SK-MEL-5 (cell line): ENCODE data around the gene SNCG. TPM values are rescaled to one million over a fixed set of nuclear protein-coding genes. Genes with fewer than 3 reads are reported as not detected.
"Not testable (repeated sequence)": the region's sequence is repeated elsewhere in the genome, so short reads cannot be mapped to it uniquely, and the experiment has no call there.

Source experiments
- DNase-seq: peaks from one replicate; pipeline ENCODE4 v3.0.0-alpha.2; 2016; ENCODE audit warnings: low read depth, low spot score
- in situ Hi-C: cut with HindIII; loops from 2 replicates; pipeline ENCODE4 v1.10.0; 2016; ENCODE audit warnings: low sequenced_read_pairs, high pct_unique_total_duplicates, low pct_unique_long_range_greater_than_20kb
- total RNA-seq: library from RNA; depleted of rRNA; stranded (reverse); fragments of >200 nt; shearing (Covaris generic); gene quantifications from 2 replicates; pipeline ENCODE4 v1.2.3, GENCODE V29; 2014

Gene SNCG
- total RNA-seq, 1 experiment from 2014 or later = not detected

DNA sequence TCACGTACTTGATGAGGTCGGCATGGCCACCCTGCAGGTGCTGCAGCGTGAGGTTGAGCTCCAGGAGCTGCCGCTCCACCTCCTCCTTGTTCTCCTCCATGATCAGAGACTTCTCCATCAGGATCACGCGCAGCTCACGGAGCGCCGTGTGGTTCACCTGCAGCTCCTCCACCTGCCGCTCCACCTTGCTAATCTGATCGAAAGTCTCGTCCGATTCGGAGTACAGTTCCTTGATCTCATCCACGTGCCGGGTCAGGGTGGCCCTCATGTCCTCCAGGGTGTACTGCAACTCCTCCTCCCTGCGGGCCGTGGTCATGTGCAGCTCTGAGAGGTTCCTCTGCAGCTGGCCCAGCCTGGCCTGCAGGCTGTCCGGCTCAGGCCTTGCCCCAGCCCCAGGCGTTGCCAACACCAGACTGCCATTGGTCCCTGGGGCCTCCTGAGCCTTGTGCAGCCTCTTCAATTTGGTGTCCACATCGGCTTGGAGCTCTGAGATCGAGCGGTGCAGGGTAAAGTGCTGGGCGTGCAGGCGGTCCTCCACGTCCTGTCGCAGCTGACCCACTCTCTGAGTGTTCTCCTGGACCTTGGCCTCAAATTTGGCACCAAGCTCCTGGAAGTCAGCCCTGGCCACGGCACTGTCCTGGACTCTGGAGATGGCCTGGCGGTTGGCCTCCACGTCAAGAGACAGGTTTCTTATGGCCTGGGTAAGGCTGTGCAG, 14.9 kb upstream of the SNCG start:
- no peak for DNase-seq
- in situ Hi-C loops = no loop called here

DNA sequence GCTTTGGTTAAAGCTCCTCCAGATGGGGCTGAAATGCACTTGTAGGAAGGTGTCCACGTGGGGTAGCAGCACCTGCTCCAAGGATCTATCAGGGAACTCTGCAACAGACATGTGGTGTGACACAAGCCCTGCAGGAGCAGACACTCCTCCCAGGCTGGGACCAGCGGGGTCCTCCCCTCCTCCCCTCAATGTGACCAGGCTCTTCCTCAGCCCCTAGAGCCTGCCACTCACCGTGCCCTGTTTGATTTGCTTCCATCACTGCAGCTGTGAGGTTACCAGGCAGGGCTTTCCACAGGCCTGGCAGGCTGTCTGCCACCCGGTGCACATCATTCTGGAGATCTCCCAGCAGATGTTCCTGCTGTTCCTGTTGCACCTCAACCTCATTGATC, 14.4 kb upstream of the SNCG start:
- in situ Hi-C loops = no loop called here
- no peak for DNase-seq

DNA sequence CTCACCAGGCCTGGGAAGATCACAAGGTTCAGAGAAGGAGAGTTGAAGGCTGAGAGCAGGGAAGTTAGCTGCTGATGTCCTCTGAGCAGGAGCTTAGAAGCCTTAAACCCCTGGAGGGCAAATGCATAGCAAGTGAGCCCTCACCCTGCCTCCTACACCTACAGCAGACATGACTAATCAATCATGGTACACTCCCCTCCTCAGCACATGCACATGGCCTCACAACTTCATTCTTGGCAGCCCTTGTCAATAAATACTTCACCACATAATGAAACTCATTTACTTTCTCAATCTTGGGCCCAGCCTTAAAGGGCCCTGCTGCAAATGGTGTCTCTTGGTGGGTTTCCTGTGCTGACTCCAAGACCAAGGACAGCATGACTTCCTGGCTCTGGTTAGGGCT, 13.9 kb upstream of the SNCG start:
- in situ Hi-C loops = no loop called here
- no peak for DNase-seq

DNA sequence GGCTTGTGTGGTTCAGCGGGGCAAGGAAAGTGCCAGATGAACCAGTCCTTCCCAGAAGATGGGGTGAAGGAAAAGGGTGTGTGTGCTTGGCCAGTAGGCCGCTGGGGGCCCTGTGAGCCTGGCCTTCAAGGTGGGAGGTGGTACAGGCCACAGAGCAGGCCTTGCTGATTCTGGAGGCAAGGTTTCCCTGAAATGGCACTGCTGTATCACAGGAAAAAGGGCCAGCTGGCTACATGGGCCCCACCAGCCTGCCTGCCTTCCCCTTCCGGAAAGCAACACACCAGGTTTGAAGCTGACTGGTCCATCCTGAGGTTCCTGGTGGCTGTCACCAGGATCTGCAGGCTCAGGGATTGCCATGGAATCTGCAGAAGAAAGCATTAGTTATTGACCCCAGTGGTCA, 13.5 kb upstream of the SNCG start:
- in situ Hi-C loops = no loop called here
- no peak for DNase-seq

DNA sequence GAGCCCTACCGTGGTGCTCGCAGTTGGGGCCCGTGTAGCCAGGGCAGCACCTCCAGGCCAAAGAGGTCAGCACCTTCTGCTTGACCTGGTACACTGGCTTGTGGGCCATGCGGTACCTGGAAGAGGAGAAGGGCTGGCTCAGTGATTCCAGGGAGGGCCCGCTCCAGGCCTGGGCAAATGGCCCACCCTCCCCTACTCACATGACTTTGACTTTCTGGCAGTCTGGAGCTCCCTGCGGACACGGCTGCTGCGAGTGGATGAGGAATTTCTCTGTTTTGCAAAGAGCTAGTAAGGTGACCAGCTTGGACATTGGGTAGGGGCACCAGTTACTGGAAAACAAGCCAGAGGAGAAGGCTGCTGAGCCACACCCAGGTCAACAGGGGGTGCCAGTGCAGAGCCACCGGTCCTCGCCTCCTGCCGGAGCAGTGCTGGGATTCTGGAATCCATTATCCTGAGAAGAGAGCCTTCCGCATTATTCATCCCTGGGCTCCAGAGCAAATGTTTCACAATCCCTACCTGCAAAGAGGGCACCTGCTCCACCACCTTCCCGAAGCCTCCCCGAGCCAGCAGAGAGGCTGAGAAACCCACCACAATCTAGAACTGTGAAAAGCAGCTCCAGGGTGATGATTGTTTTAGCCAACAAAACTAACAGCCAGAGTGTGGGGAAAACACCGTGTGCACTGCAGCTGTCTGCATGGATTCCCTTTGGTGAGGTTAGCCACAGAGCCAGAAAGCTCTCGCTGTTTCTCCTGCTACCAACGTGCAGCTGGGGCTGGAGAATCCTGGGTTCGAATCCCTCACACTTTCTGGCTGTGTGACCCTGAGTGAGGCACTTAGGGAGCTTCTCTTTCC, 12.8 kb upstream of the SNCG start:
- peak; percentile 38 for DNase-seq
- in situ Hi-C loops = no loop called here

DNA sequence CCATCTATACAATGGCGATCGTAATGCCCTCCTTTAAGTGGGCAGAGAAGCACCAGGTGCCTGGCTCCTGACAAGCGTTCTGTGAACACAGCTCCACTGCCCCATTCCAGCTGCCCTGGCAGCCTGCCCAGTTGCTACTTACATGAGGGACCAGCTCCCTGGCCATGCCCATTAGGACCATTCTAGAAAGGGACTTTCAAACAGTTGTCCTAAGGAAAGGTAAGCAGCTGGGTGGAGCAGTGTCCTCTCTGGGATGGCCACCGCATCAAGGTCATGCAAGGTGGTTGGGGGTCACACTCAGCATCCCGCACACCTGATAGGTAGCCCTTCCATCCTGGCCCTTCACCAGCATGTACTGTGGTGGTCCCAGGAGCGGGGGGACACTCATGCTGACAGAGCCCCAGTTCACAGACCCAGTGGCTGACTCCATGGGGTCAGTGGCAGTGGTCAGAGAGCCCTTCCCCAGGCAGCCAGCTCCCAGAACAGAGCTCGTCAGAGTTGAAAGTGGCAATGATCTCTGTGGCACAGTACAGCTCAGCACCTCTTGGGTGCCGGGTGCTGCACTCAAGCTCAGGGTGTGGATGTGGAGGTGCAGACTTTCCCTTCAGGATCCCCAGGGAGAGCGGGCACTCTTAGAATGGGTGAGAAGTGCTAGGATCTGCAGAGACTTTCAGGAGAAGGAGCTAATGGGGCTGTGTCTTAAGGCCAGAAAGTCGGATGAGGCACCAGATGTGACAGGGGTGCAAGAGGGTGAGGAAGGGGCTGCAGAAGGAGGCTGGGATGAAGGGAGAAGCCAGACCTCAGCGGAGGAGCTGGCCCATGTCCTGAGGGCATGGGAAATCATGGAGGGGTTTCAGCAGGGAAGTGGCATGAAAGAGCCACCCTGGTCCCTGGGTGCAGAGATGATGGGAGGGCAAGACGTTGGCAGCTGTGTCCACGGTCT, 11.9 kb upstream of the SNCG start:
- in situ Hi-C loops = no loop called here
- DNase-seq = no peak

DNA sequence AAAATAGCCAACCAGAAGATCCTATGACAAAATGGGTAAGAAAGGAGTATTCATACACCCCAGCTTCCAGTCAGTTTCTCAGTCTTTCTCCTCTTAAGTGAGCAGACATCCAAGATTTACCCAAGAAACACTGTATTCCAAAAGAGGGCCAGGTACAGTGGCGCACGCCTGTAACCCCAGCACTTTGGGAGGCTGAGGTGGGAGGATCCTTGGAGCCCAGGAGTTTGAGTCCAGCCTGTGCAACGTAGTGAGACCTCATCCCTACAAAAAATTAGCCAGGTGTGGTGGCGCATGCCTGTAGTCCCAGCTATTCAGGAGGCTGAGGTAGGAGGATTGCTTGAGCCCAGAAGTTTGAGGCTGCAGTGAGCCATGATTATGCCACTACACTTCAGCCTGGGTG, 10.6 kb upstream of the SNCG start:
- DNase-seq, in situ Hi-C loops: not testable (repeated sequence)

DNA sequence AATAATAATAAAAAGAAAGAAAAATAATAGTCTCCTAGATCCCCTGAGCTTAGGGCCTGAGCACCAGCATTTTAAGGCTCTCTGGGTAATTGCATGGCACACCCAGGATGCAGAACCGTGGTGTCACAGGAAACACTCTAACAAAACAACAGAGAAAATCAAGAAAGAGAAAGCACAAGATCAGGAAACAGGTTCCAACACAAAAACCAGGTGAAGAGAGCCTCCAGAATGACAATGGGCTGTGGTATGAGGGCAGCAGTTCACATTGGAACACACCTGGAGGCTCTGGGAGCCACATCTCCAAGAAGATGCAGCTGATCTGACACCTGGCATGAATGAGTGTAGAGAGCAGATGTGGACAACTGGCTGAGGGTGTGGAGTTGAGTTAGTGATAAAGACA, 8.1 kb upstream of the SNCG start:
- in situ Hi-C loops = no loop called here
- DNase-seq = no peak

DNA sequence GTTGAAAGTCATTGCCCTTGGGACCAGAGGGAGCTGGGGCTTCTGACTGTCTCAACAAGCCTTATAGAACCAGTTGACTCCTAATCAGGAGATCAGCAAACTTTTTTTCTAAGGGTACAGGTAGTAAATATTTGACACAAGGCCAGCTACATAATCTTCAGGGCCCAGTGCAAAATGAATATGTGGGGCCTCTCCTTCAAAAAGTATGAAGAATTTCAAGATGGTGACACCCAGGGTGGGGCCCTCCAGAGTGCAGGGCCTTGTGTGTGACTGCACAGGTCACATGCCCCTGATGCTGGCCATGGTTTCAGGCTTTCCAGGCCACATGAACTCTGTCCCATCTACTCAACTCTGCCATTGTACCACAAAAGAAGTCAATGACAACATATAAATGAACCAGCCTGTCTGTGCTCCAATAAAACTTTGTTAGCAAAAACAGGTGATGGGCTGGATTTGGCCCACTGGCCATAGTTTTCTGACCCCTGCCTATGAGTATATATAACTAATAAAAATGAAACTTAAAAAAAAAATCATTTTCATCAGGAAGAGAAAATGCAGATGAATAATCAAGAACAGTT, 7.1 kb upstream of the SNCG start:
- in situ Hi-C loops = no loop called here
- DNase-seq = no peak

DNA sequence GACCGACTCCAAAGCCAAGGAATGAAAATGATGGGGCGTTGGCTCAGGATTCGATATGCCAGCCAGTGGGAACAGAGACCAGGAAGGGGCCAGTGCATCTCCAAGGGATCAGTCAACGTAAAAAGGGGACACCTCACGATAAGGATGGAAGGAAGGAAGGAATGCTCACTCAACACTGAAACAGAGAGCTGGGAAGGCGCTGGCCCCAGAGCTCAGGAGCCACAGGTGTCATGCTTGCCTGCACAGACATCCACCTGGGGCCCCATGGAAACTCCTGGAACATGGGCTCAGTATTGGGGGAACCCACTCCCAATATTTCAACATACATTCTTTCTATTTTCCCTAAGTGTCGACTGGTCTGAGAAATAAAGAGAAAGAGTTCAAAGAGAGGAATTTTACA, 6.3 kb upstream of the SNCG start:
- no peak for DNase-seq
- in situ Hi-C loops = no loop called here

DNA sequence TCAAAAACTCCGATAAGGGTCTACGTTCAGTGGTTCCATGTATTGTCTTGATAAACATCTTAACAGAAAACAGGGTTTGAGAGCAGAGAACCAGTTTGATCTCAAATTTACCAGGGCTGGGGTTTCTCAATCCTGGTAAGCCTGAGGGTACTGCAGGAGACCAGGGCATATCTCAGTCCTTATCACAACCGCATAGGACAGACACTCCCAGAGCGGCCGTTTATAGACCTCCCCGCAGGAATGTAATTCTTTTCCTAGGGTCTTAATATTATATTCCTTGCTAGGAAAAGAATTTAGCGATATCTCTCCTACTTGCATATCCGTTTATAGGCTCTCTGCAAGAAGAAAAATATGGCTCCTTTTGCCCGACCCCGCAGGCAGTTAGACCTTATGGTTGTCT, 5.7 kb upstream of the SNCG start:
- in situ Hi-C loops, DNase-seq: not testable (repeated sequence)

DNA sequence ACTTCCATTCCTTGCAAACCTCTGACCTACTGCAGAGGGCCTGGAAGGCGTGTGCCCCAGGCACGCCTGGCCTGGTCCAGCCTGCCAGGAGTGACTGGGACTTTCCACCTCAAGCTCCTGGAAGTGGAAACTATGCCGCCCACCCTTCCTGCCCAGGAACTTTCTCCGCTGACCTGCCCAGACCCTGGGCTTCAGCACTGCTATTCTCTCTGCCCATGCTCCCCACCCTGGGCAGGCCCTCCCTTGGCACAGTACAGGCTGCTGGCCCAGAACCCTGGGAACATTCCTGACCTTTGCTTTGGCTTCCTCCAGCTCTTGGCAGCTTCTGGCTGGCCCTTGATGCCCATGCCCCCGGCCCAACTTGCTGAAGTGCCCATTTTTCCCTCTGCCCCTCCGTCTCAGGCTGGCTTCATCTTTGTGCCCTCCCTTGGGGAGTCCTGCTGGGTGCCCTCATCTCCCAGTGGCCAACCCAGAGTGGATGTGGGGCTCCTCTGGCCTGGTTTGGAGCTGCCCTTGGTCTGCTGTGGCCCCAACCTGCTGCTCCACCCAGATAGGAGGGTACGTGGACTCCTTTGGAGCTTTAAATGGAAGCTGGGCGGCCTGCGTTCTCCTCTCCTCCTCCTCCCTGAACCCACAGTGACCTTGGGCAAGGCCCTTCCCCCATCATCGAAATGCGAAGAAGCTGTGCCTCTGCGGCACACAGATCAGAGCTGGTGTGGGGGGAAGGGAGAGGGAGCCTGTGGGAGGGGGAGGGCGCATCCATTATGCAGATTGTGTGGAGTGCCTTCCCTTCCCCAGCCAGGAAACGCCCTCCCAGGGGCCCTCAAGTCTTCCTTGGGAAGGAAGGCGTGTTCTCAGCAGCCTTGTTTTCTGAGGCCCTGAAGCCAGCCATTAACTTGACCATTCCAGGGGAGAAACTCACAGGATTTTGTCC, 4.4 kb upstream of the SNCG start:
- DNase-seq = no peak
- in situ Hi-C loops = no loop called here

DNA sequence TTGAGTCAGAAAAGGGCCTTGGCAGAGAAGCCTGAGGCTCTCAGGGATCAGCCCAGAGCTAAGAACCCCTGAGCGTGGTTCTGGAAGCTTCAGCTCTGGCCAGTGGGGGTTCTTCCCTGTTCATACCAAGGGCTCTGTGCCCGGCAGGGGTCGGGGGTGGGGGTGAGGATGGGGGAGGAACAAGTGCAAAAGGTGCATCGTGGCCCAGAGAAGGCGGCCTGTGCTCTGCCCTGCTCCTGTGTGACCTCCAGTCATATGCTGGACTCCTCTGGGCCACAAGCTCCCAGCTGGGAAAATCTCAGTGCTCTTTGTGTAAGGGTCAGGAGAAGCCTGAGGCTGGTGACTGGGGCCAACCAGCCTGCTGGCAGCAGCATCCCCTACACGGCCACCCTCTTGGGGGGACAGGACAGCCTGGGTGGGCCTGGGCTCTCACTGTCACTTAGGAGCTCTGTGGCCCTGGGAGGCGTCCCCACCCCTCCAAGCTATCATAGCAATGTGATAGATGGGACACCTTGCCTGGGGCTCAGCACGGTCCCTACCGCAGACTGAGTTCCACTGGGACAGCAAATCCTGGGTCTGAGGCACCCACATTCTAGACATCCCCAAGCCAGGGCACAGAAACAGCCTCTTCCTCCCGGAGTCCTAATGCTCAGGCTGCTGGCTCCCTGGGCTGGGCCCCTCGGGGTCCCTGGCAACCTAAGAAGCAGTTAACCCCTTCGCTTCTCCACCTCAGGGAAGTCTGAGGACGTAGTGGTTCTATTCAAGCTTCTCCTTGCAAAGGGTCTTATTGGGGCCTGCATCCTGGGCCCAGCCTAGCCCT, 3.5 kb upstream of the SNCG start:
- in situ Hi-C loops = no loop called here
- DNase-seq = no peak

DNA sequence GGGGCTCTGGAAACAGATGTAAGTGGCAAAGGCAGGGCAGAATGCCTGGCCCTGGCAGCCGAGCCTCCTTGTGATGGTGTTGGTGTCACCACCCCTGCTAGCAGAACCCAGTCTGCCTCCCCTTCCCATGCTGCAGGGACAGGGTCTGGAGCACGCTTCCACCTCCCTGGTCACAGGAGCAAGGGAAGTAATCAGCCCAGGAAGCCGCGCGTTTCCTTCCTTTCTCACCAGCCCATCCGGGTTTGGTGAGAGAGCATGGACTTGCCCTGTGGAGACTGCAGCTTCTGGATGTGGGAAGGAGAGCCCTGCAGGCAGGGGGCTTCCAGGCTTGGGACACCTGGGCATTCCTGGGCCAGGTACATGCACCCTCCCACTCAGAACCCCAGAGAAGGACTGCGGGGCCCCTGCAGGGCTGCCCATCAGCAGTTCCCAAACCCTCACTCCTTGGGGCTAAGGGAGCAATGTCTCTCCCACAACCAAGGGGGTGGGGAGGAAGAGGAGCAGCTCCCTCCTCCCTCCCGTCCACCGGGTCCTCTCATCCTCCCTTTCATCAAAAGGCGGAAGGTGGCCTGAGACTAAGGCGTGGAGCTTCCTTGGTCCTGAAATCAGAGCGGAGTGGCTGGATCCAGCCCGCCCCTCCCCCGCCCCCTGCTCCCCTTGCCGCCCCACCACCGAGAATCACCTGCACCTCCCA, 2.8 kb upstream of the SNCG start:
- no peak for DNase-seq

DNA sequence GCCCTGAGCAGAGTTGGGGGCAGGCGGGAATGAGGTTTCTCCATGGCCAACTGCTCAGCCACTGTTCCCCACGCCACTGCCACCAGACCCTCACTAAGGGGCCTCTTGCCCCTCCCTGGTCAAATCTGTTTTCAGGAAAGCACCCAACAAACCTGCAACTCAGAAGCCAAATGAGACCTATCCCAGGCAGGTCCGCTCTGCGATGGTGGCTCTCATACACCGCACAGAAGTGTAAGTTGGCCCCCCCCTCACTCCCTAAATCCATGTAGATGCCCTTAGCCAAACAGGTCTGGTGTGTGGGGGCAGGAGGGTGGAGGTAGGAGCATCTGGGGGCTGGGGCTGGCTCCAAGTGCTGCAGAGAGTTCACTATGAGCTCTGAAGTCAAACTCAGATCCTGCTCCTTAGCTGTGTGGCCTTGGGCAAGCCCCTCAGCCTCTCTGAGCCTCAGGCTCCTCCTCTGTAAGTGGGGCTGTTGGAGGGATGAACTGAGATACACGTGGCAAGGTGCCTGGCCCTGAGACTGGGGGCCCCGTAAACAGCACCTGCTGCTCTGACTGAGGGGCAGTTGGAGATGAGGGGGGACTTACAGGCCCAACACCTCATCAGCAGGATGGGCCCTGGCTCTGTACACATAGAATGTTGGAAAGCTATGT, 2.1 kb upstream of the SNCG start:
- in situ Hi-C loops = no loop called here
- DNase-seq = no peak

More for the DNA sequence above, 2.8 kb upstream of the SNCG start:
- in situ Hi-C loops = no loop called here
